Measurements from ENCODE around the gene ACYP2.
"Not testable (repeated sequence)": the region's sequence is repeated elsewhere in the genome, so short reads cannot be mapped to it uniquely, and the experiment has no call there.

ACYP2 gene

GRCh38 chr2:54228945-54229344 is 113.5 kb downstream of the ACYP2 start:
- no peak for DNase-seq

DNA sequence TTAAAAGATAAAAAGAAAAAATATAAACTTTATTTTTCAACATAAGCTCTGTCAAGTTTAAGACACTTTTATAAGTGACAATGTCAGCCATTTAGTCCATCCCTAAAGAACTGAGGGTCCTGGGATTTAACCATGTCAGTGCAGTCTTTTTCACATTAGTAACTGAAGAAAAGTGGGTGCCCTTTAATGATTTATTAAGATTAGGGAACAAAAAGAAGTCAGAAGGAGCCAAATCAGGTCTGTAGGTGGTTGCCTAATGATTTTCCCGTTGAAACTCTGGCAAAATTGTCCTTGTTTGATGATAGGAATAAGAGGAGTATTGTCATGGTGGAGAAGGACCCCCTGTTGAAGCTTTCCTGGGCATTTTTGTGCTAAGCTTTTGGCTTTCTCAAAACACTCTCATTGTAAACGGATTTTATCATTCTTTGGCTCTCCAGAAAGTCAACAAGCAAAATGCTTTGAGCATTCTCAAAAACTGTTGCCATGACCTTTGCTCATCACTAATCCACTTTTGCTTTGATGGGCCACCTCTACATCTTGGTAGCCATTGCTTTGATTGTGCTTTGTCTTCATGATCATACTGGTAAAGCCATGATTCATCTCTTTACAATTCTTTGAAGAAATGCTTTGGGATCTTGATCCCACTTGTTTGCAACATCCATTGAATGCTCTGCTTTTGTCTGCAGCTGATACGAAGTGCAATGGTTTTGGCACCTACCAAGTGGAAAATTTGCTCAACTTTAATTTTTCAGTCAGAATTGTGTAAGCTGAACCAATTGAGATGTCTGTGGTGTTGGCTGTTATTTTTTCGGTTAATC is 118.6 kb downstream of the ACYP2 start:
- no peak for DNase-seq

GRCh38 chr2:54237428-54237827 is 122.0 kb downstream of the ACYP2 start:
- no peak for DNase-seq

DNA sequence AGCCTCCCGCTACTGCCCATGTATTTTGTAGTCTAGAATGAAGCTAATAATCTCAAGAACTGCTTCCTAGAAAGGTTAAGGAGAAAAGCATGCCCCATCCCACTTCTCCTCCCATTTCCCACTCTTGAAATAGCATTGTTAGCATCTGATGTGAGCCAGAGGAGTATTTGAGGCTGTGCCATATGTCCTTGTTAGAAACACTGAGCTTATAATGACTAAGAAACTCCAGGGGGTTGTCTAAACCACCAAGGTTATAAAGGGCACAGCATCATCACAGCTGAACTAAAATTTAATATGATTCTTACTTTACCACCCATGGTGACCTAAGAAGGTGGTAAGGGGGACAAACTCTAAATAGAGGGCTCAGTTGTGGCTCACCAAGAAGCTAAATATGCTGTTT is 124.0 kb downstream of the ACYP2 start:
- DNase-seq, result peak; percentile 90

GRCh38 chr2:54240515-54241469 is 125.4 kb downstream of the ACYP2 start:
- DNase-seq, result peak; percentile 58

DNA sequence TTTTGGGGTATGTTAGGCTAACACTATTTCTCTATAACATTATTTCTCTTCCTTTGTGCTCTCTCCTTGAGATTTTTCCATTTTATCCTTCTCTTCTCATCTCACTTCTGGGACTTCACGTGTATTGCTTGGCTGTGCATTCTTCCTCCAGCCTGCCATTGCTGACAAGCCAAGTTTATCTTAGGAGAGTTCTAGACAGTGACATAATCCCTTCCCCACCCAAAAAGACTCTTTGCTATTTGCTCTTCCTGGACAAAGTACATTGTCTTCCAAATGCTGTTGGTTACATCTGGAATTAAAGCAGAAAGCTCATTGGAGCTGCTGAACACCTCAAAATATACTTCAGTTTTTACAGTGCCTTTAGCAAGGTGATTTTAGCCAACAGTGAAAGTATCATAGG is 131.7 kb downstream of the ACYP2 start:
- no peak for DNase-seq

DNA sequence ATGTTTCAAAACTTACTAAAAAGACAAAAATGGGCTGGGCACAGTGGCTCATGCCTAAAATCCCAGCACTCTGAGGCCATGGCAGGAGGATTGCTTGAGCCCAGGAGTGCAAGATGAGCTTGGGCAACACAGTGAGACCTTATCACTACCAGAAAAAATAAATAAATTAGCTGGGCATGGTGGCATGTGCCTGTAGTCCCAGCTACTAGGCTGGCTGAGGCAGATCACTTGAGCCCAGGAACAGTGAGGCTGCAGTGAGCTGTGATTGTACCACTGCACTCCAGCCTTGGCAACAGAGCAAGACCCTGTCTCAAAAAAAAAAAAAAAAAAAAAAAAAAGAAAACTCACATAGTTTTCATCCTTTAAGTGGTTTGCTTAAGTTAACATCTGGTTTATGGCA is 134.2 kb downstream of the ACYP2 start:
- DNase-seq, result no peak

GRCh38 chr2:54254180-54254579 is 138.8 kb downstream of the ACYP2 start:
- DNase-seq, result no peak

- DNase-seq, result no peak
Observed at GRCh38 chr2:54255230-54256090, 140.0 kb downstream of the ACYP2 start.

DNA sequence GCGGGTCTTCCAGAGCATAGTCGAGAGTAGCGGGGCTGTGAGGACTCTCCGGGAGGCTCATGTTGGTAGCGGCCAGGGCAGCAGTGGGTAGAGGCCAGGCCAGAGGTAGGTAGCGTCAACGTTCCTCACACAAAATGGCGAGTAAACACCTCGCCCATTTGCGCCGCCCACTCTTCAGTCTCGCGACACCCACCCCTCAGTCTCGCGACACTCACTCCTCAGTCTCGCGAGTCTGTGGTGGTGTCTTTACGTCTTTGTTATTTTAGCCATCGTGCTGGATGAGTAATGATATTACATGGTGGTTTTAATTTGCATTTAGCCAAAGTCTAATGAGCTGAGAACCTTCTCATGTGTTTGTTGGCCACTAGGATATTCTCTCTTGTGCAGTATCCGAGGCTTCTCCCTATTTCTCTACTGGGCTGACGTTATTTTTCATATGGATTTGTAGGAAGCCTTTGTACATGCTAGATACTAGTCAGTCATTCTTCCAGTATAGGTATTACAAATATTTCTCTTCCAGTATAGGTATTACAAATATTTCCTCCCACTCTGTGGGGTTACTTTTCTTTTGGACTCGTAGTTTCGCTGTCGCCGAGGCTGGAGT is 140.8 kb downstream of the ACYP2 start, which contains the start of gene TSPYL6:
Gene TSPYL6, minus strand, starts transcription at position 139 of the 604 bp plus-strand sequence. Its CDS starts 78 bp downstream, at position 61.
- no peak for DNase-seq

DNA sequence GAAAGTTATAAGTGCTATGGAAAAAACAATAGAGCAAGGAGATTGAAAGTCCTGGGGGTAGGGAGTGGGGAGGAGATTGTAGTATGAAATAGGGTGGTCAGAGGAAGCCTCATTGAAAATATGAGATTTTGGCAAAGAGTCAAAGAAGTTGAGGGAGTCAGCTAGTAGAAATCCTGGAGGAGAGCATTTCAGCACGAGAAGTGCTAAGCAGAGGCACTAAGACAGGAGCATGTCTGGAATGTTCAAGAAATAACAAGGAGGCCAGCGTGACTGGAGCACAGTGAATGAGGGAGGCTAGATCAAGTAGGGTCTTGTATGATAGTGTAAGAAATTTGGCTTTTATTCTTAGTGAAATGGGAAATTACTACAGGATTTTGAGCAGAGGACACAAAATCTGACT is 142.8 kb downstream of the ACYP2 start:
- peak; percentile 46 for DNase-seq

GRCh38 chr2:54259413-54260240 is 144.2 kb downstream of the ACYP2 start:
- no peak for DNase-seq

DNA sequence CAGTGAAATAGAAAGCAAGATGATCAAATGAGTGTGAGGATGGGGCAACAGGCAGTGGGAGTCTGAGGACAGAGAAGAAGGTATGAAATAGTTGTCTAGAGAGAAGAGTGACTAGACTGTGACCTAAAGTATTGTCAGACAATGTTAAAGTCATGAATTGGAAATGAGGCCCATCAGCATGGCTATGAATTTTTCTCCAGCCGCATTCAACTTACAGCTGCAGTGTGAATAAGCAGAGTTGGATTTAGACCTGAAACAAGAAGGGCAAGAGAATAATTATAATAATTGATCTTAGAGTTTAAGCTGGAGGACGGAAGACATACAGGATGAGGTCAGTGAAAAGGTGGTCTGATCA is 144.8 kb downstream of the ACYP2 start:
- no peak for DNase-seq

DNA sequence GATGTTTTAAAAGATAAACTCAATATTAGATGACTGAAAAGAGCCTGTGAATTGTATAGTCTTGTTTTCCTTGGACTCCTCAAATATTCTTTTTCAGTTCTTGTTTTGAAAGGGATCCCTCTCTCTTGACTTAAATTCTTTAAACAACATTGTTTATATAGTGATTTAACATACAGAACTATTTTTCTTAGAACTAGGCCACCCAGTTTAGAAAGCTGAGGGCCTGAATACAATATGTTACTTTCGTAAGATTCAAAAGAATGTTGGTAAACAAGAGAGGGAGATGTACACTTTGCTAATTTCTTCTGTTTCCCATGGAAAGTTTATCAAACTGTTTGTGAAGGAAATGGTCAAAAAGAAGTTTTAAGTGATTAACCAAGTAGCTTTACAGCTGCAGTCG is 146.1 kb downstream of the ACYP2 start:
- DNase-seq, result no peak

DNA sequence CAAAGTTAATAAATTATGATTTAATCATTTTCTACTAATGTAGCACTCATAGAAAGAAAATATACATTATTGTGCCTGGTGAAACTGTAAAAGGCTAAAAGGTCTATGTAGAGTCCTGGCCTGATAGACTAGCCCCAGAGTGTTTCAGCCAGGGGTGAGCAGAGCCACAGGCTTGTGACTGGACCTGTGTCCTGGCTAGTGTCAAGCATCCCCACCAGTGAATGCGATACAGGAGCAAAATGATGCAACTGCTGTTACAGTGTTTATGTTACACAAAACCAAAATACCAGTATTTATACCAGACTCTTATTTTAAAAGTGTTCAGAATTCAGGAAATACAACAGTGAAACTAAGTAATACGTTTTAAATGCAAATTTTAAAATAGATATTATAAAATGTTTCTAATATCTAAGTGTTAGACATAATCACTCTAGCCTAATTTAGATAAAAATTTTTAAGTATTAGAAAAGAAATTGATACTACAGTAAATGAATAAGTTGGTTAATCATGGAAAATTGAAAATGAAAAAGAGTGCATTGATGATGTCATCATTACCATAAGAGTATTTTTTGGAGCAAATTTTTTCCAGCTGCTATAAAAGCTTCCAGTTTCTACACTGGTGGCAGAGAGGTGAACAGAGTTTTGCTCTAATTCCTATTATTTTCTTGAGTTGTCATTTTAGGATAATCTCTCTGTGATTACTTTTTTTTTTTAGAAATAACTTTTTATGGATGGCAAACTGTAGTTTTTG is 146.8 kb downstream of the ACYP2 start:
- DNase-seq, result no peak

DNA sequence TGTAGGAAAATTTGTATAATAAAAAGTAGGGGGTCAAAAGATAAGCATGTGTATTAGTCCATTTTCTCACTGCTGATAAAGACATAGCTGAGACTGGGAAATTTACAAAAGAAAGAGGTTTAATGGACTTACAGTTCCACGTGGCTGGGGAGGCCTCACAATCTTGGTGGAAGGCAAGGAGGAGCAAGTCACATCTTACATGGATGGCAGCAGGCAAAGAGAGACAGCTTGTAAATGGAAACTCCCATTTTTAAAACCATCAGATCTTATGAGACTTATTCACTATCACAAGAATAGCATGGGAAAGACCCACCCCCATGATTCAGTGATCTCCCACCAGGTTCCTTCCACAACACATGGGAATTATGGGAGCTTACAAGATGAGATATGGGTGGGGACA is 149.7 kb downstream of the ACYP2 start:
- not testable (repeated sequence) for DNase-seq

DNA sequence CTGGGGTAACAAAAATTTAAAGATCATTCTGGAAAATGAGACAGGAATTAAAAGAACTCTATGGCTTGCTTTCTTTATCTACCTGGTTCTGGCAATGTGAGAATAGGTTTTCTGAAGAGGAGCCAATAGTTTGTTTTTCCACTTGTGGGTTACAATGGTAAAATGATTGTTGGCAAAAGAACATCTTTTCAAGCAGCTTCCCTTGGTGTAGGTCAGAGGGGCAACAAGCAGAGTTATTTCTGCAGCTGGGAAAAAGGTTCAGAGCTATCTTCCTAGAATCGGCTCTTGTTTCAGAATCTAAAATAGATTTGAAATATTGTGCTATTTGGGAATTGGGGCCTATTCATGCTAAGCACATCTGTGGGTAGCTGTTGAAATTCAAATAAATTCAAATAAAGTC is 152.2 kb downstream of the ACYP2 start:
- DNase-seq, result no peak

GRCh38 chr2:54271189-54271588 is 155.8 kb downstream of the ACYP2 start:
- no peak for DNase-seq

GRCh38 chr2:54271843-54272627 is 156.6 kb downstream of the ACYP2 start:
- DNase-seq, result no peak

- peak; percentile 86 for DNase-seq
Observed at GRCh38 chr2:54274781-54275242, 159.4 kb downstream of the ACYP2 start.
